Natural killer cell (primary cell): ENCODE results near the gene ZNF330. TPM values are rescaled to one million over a fixed set of nuclear protein-coding genes. Genes with fewer than 3 reads are reported as not detected.
A peak's percentile ranks its signal among the peaks of the same experiment; 100 is the strongest.
"Not testable (repeated sequence)": the region's sequence is repeated elsewhere in the genome, so short reads cannot be mapped to it uniquely, and the experiment has no call there.

Experiments used
- ATAC-seq, 3 donors: fragments of 150-1000 bp in 2 of 3; fragments of 200-7000 bp in 1 of 3; cut with Tn5 transposase; 1 replicate in 1 of 3; 2 replicates in 2 of 3; pipeline ENCODE4 v1.10.0; 2021; ENCODE audit warnings: mild to moderate bottlenecking in 2 of 3, moderate library complexity in 2 of 3
- DNase-seq, 2 donors: peaks; one replicate each; pipeline versions ENCODE4 v3.0.0 to v3.0.0-alpha.2; 2013 to 2021; ENCODE audit warnings: mixed read lengths in 1 of 2
- H3K27ac ChIP-seq: one replicate; pipeline ENCODE4 v1.5.1; 2013; ENCODE audit warnings: mild to moderate bottlenecking, low read length
- H3K27me3 ChIP-seq: one replicate; pipeline ENCODE4 v1.6.1; 2013; ENCODE audit warnings: low read length; ENCODE audit not compliant: control insufficient read depth, insufficient read depth
- H3K36me3 ChIP-seq: one replicate; pipeline ENCODE4 v1.6.1; 2013; ENCODE audit warnings: low read length; ENCODE audit not compliant: control insufficient read depth, insufficient read depth
- H3K4me1 ChIP-seq: one replicate; pipeline ENCODE4 v1.6.1; 2013; ENCODE audit warnings: low read length; ENCODE audit not compliant: control insufficient read depth, insufficient read depth
- H3K4me3 ChIP-seq: one replicate; pipeline ENCODE4 v1.5.1; 2013; ENCODE audit warnings: low read length
- H3K9me3 ChIP-seq: one replicate; pipeline ENCODE4 v1.6.1; 2013; ENCODE audit warnings: low read length; ENCODE audit not compliant: control insufficient read depth, insufficient read depth
- H3K27ac Mint-ChIP-seq, 2 donors: one replicate each; pipeline ENCODE4 v1.8.0; 2022; ENCODE audit warnings: mild to moderate bottlenecking in 2 of 2, mixed read lengths in 2 of 2, moderate library complexity in 1 of 2
- H3K27me3 Mint-ChIP-seq, 2 donors: one replicate each; pipeline ENCODE4 v1.8.0; 2022; ENCODE audit warnings: low read depth in 2 of 2, mixed read lengths in 2 of 2
- H3K36me3 Mint-ChIP-seq: one replicate; pipeline ENCODE4 v1.8.0; 2022; ENCODE audit warnings: mixed read lengths
- H3K4me1 Mint-ChIP-seq, 2 donors: one replicate each; pipeline ENCODE4 v1.8.0; 2022; ENCODE audit warnings: mixed read lengths in 2 of 2
- H3K4me3 Mint-ChIP-seq: one replicate; pipeline ENCODE4 v1.8.0; 2022; ENCODE audit warnings: mild to moderate bottlenecking, moderate library complexity, mixed read lengths
- H3K9me3 Mint-ChIP-seq, 2 donors: one replicate each; pipeline ENCODE4 v1.8.0; 2022; ENCODE audit warnings: mixed read lengths in 2 of 2
- WGBS: methylation state at CpG from one replicate; pipeline ENCODE4 v1.1.7; 2013; ENCODE audit warnings: missing lambda C conversion rate; ENCODE audit not compliant: insufficient coverage; 5-methylcytosine and 5-hydroxymethylcytosine counted together
- intact Hi-C: fragments of 100-400 bp; cut with micrococcal nuclease; formaldehyde crosslinking; loops from one replicate; pipeline ENCODE4 v1.14.2; 2022
- total RNA-seq, 4 donors: library from RNA; stranded (reverse); fragments of 120-200 nt in 1 of 4; gene quantifications; one replicate each; pipeline versions ENCODE4 v1.2.3 to v1.2.4, GENCODE V29; 2013 to 2022
- TF ChIP-seq, protein P1 (sequence below): fragments of 200-600 bp; IDR thresholded peaks from one replicate; pipeline ENCODE4 v1.8.0; 2022; ENCODE audit warnings: antibody characterized with exemption

ZNF330 gene
- total RNA-seq, 3 donors from 2014 or later (not counting 1 experiment from before 2014, with no cell fraction given) = 25.3 to 34.8 (median 34.7) TPM

DNA sequence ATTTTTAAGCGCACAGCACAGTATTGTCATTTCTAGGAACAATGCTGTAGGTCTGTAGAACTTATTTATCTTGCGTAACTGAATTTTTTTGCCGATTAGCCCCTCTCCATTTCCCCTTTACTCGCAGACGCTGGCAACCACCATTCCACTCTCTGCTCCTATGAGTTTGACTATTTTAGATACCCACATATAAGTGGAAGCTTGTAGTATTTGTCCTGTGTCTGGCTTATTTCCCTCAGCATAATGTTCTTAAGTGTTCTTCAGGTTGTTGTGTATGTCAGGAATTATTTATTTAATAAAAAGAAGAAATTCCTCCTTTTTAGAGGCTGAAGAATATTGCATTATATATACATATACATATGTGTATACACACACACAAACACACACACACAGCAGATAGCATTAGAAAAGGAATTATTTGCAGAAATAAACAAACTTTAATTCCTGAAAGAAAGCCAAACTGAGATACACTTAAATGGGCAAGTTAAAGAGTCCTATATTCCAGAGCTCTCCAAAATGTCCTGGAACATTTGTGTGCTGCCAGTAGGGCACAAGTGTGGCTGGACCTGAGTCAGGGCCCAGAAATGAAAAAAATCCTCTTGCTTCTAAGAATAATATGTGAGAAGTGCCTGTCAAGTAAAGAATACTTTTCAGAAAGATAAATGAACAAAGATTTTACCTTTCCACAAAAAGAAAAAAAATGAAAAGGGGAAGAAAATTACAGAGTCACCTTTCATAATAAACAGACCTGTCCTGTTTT, 4.5 kb upstream of the ZNF330 start:
- ATAC-seq = no peak
- no peaks in the 10 kb centered on the region for H3K36me3 ChIP-seq
- intact Hi-C loops = no loop called here

DNA sequence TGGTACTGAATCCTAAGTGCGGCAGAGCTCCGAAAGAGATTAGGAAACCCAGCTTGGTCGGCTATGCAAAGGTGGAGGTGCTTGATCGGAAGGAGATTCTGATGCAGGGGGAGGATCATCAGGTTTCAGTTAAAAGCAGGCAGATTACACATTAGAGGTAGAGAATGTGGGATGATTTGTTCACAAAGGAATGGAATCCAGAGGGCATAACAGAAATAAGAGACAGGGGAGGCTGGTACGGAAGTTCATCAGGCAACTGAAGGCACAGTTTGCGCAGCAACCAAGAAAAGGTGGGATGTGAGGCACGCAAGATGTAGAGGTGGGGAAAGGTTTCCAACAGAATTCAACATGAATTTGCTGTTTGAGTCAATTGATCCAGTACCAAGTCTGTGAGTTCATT, 424 bp upstream of the ZNF330 start:
- Mint-ChIP-seq H3K4me1 (peaks cover 27 to 36% of the 10 kb centered on the region in 2 donors), H3K4me3 (peak overlapping the region; percentile 98), H3K36me3 (no peaks in the 10 kb centered on the region), H3K9me3 (no peaks in the 10 kb centered on the region), H3K27me3 (peaks cover 6 to 18% of the 10 kb centered on the region in 2 donors), H3K27ac (peak overlapping the region; percentile 92 to 93)
- WGBS = 96% methylated on average over 7 of the region's 7 CpGs
- Histone ChIP-seq H3K27ac (no peak overlapping the region), H3K4me1 (peaks cover 8% of the 10 kb centered on the region), H3K36me3 (peaks cover 15% of the 10 kb centered on the region), H3K9me3 (no peaks in the 10 kb centered on the region), H3K27me3 (no peaks in the 10 kb centered on the region), H3K4me3 (peak overlapping the region; percentile 64)
- intact Hi-C loops = loop anchor here (5.0 to 10.0 kb wide), 3 partner anchors 695 to 1965 kb away; partner anchors contain the start of genes ELMOD2, SCOC and USP38
- TF ChIP-seq, protein P1, sequence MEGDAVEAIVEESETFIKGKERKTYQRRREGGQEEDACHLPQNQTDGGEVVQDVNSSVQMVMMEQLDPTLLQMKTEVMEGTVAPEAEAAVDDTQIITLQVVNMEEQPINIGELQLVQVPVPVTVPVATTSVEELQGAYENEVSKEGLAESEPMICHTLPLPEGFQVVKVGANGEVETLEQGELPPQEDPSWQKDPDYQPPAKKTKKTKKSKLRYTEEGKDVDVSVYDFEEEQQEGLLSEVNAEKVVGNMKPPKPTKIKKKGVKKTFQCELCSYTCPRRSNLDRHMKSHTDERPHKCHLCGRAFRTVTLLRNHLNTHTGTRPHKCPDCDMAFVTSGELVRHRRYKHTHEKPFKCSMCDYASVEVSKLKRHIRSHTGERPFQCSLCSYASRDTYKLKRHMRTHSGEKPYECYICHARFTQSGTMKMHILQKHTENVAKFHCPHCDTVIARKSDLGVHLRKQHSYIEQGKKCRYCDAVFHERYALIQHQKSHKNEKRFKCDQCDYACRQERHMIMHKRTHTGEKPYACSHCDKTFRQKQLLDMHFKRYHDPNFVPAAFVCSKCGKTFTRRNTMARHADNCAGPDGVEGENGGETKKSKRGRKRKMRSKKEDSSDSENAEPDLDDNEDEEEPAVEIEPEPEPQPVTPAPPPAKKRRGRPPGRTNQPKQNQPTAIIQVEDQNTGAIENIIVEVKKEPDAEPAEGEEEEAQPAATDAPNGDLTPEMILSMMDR = no peak
- DNase-seq (no peak), ATAC-seq (no peak)

More for the DNA sequence above, 4.5 kb upstream of the ZNF330 start:
- Histone ChIP-seq H3K4me1 (peaks cover 6% of the 10 kb centered on the region), H3K9me3 (no peaks in the 10 kb centered on the region), H3K27me3 (peaks cover 3% of the 10 kb centered on the region), H3K27ac (no peak overlapping the region), H3K4me3 (no peak overlapping the region)
- Mint-ChIP-seq H3K4me1 (peaks cover 2 to 9% of the 10 kb centered on the region in 2 donors), H3K4me3 (no peak overlapping the region), H3K27me3 (peaks cover 12 to 18% of the 10 kb centered on the region in 2 donors), H3K27ac (no peak overlapping the region), H3K36me3 (no peaks in the 10 kb centered on the region), H3K9me3 (no peaks in the 10 kb centered on the region)
- WGBS = 72% methylated on average over 5 of the region's 5 CpGs
- TF ChIP-seq, protein P1 = no peak
- DNase-seq = no peak

DNA sequence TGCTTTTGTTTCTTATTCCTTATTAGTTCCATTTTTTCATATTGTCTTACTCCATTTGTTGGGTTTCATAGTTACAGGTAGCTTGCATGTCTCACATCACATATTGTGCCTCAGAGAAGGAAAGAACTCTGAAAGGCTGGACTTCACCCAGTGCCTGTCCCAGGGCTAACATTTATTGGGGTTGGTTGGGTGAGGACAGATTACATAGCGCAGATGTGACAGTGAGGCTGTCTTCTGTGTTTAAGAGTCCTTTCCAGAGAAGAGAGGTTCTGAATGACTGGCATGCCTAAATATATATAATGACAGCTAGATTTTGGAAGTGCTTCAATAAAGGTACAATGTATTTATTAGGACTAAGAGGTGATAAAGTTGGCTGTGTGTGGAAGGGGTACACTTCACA, 2.7 kb downstream of the ZNF330 start:
- Mint-ChIP-seq H3K36me3 (peaks cover 5% of the 10 kb centered on the region), H3K9me3 (no peaks in the 10 kb centered on the region), H3K27me3 (peaks cover 6 to 13% of the 10 kb centered on the region in 2 donors), H3K4me1 (peaks cover 29 to 41% of the 10 kb centered on the region in 2 donors), H3K4me3 (peak overlapping the region; percentile 2), H3K27ac (peak overlapping the region; percentile 62 to 92)
- H3K4me3 ChIP-seq = no peak overlapping the region
- no peak for ATAC-seq
- H3K27ac ChIP-seq = no peak overlapping the region
- TF ChIP-seq, protein P1 = no peak
- H3K36me3 ChIP-seq = peaks cover 36% of the 10 kb centered on the region
- no peaks in the 10 kb centered on the region for H3K27me3 ChIP-seq
- H3K9me3 ChIP-seq = no peaks in the 10 kb centered on the region
- intact Hi-C loops = loop anchor here (5.0 to 10.0 kb wide), 3 partner anchors 699 to 1961 kb away; partner anchors contain the start of genes ELMOD2, SCOC and USP38
- DNase-seq = no peak
- 100% methylated on average over 1 of the region's 1 CpG for WGBS
- H3K4me1 ChIP-seq = peaks cover 8% of the 10 kb centered on the region

DNA sequence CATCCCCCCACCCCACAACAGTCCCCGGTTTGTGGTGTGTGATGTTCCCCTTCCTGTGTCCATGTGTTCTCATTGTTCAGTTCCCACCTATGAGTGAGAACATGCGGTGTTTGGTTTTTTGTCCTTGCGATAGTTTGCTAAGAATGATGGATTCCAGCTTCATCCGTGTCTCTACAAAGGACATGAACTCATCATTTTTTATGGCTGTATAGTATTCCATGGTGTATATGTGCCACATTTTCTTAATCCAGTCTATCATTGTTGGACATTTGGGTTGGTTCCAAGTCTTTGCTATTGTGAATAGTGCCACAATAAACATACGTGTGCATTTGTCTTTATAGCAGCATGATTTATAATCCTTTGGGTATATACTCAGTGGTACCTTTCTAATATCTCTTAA, 6.6 kb downstream of the ZNF330 start:
- H3K9me3 ChIP-seq, H3K36me3 Mint-ChIP-seq: not testable (repeated sequence)
- H3K4me1 Mint-ChIP-seq = peaks cover 21 to 26% of the 10 kb centered on the region in 2 donors

More for the DNA sequence above, 6.6 kb downstream of the ZNF330 start:
- not testable (repeated sequence) for H3K4me1 ChIP-seq, H3K4me3 Mint-ChIP-seq, ATAC-seq, H3K27me3 ChIP-seq, H3K27ac ChIP-seq, H3K27ac Mint-ChIP-seq, H3K9me3 Mint-ChIP-seq, H3K27me3 Mint-ChIP-seq, H3K4me3 ChIP-seq, DNase-seq
- peaks cover 70% of the 10 kb centered on the region for H3K36me3 ChIP-seq
- WGBS = 100% methylated on average over 1 of the region's 5 CpGs
- intact Hi-C loops = loop anchor here (10.0 kb wide), 2 partner anchors 702 to 1958 kb away; partner anchors contain the start of genes ELMOD2 and USP38
